SU-DHL-6 (cell line): ENCODE measurements around the gene TTC3.

ENCODE experiments used
- H2AFZ ChIP-seq: fragments of 200-600 bp; sonication (generic); 2 replicates; pipeline ENCODE4 v1.6.1; 2014; ENCODE audit warnings: low read depth, mild to moderate bottlenecking, moderate library complexity, mixed read lengths, antibody characterized with exemption, low read length; ENCODE audit not compliant: severe bottlenecking
- H3F3A ChIP-seq: fragments of 200-600 bp; shearing (Covaris generic); 2 replicates; pipeline ENCODE4 v1.6.0; 2016; ENCODE audit warnings: antibody characterized with exemption, mild to moderate bottlenecking; ENCODE audit not compliant: insufficient read depth
- H3K27ac ChIP-seq: fragments of 200-600 bp; sonication (generic); 2 replicates; pipeline ENCODE4 v1.5.1; 2016; ENCODE audit warnings: low read depth, mild to moderate bottlenecking, low read length, moderate library complexity, mixed read lengths
- H3K27me3 ChIP-seq: fragments of 200-600 bp; sonication (generic), shearing (Covaris generic); 2 replicates; pipeline ENCODE4 v1.6.0; 2014; ENCODE audit warnings: mild to moderate bottlenecking, low read length
- H3K36me3 ChIP-seq: fragments of 200-600 bp; sonication (generic); 2 replicates; pipeline ENCODE4 v1.6.1; 2014; ENCODE audit warnings: mild to moderate bottlenecking, low read length, mixed read lengths
- H3K4me2 ChIP-seq: fragments of 300-600, 200-600 bp; shearing (Covaris generic), sonication (generic); 2 replicates; pipeline ENCODE4 v1.6.0; 2014; ENCODE audit warnings: low read length, low read depth, mild to moderate bottlenecking; ENCODE audit not compliant: poor library complexity, severe bottlenecking
- H3K4me3 ChIP-seq: fragments of 200-600 bp; sonication (generic); 2 replicates; pipeline ENCODE4 v1.5.1; 2014; ENCODE audit warnings: antibody characterized with exemption, low read length, mild to moderate bottlenecking, mixed read lengths; ENCODE audit not compliant: insufficient read depth, poor library complexity, severe bottlenecking
- H3K79me2 ChIP-seq: fragments of 200-600 bp; sonication (generic); 2 replicates; pipeline ENCODE4 v1.6.1; 2014; ENCODE audit warnings: mild to moderate bottlenecking, low read length, moderate library complexity; ENCODE audit not compliant: insufficient read depth
- H3K9ac ChIP-seq: fragments of 200-600 bp; sonication (generic); 2 replicates; pipeline ENCODE4 v1.7.0; 2014; ENCODE audit warnings: mild to moderate bottlenecking, low read length
- H3K9me2 ChIP-seq: fragments of 200-600 bp; sonication (generic); replicated peaks from 2 replicates; pipeline ENCODE4 v1.6.1; 2014; ENCODE audit warnings: low read length; ENCODE audit not compliant: insufficient read depth
- H3K9me3 ChIP-seq: fragments of 200-600 bp; sonication (generic); 2 replicates; pipeline ENCODE4 v1.6.1; 2014; ENCODE audit warnings: low read length, mixed read lengths; ENCODE audit not compliant: insufficient read depth
- H4K20me1 ChIP-seq: fragments of 200-600 bp; sonication (generic); 2 replicates; pipeline ENCODE4 v1.6.1; 2014; ENCODE audit warnings: low read depth, mild to moderate bottlenecking, antibody characterized with exemption, low read length, moderate library complexity, mixed read lengths
- CTCF ChIP-seq: fragments of 200-600 bp; sonication (generic); IDR thresholded peaks from one replicate; pipeline ENCODE4 v1.5.1; 2017; ENCODE audit warnings: antibody characterized with exemption, mild to moderate bottlenecking, low read length, moderate library complexity; ENCODE audit not compliant: insufficient read depth, poor library complexity, severe bottlenecking
- EZH2phosphoT487 ChIP-seq: fragments of 200-600 bp; sonication (generic), shearing (Covaris generic); conservative IDR thresholded peaks from 2 replicates; pipeline ENCODE4 v1.6.1; 2018; ENCODE audit warnings: mild to moderate bottlenecking, antibody characterized with exemption, low read length, moderate library complexity, mixed read lengths

The TTC3 gene

GRCh38 chr21:37251294-37251634 is 178.2 kb downstream of the TTC3 start:
- Histone ChIP-seq H3K4me2 (no peak overlapping the region), H3K27ac (no peak overlapping the region), H3K27me3 (no peaks in the 10 kb centered on the region), H4K20me1 (peaks cover 11% of the 10 kb centered on the region), H3K9me3 (no peaks in the 10 kb centered on the region), H3F3A (0 out of 2 replicates have a peak, but pooled peaks cover 5% of the 10 kb centered on the region), H2AFZ (no peak overlapping the region), H3K79me2 (peaks cover 96% of the 10 kb centered on the region), H3K36me3 (no peaks in the 10 kb centered on the region), H3K9ac (no peak overlapping the region), H3K9me2 (no peaks in the 10 kb centered on the region), H3K4me3 (no peak overlapping the region)
- TF ChIP-seq EZH2phosphoT487, result no peak
- no peak for TF ChIP-seq CTCF
